SU-DHL-6 (cell line): Measurements from ENCODE around the gene BMPR1B.

Experiments
- H2AFZ ChIP-seq: fragments of 200-600 bp; sonication (generic); 2 replicates; pipeline ENCODE4 v1.6.1; 2014; ENCODE audit warnings: low read depth, mild to moderate bottlenecking, moderate library complexity, mixed read lengths, antibody characterized with exemption, low read length; ENCODE audit not compliant: severe bottlenecking
- H3F3A ChIP-seq: fragments of 200-600 bp; shearing (Covaris generic); 2 replicates; pipeline ENCODE4 v1.6.0; 2016; ENCODE audit warnings: antibody characterized with exemption, mild to moderate bottlenecking; ENCODE audit not compliant: insufficient read depth
- H3K27ac ChIP-seq: fragments of 200-600 bp; sonication (generic); 2 replicates; pipeline ENCODE4 v1.5.1; 2016; ENCODE audit warnings: low read depth, mild to moderate bottlenecking, low read length, moderate library complexity, mixed read lengths
- H3K27me3 ChIP-seq: fragments of 200-600 bp; sonication (generic), shearing (Covaris generic); 2 replicates; pipeline ENCODE4 v1.6.0; 2014; ENCODE audit warnings: mild to moderate bottlenecking, low read length
- H3K36me3 ChIP-seq: fragments of 200-600 bp; sonication (generic); 2 replicates; pipeline ENCODE4 v1.6.1; 2014; ENCODE audit warnings: mild to moderate bottlenecking, low read length, mixed read lengths
- H3K4me2 ChIP-seq: fragments of 300-600, 200-600 bp; shearing (Covaris generic), sonication (generic); 2 replicates; pipeline ENCODE4 v1.6.0; 2014; ENCODE audit warnings: low read length, low read depth, mild to moderate bottlenecking; ENCODE audit not compliant: poor library complexity, severe bottlenecking
- H3K4me3 ChIP-seq: fragments of 200-600 bp; sonication (generic); 2 replicates; pipeline ENCODE4 v1.5.1; 2014; ENCODE audit warnings: antibody characterized with exemption, low read length, mild to moderate bottlenecking, mixed read lengths; ENCODE audit not compliant: insufficient read depth, poor library complexity, severe bottlenecking
- H3K79me2 ChIP-seq: fragments of 200-600 bp; sonication (generic); 2 replicates; pipeline ENCODE4 v1.6.1; 2014; ENCODE audit warnings: mild to moderate bottlenecking, low read length, moderate library complexity; ENCODE audit not compliant: insufficient read depth
- H3K9ac ChIP-seq: fragments of 200-600 bp; sonication (generic); 2 replicates; pipeline ENCODE4 v1.7.0; 2014; ENCODE audit warnings: mild to moderate bottlenecking, low read length
- H3K9me2 ChIP-seq: fragments of 200-600 bp; sonication (generic); replicated peaks from 2 replicates; pipeline ENCODE4 v1.6.1; 2014; ENCODE audit warnings: low read length; ENCODE audit not compliant: insufficient read depth
- H3K9me3 ChIP-seq: fragments of 200-600 bp; sonication (generic); 2 replicates; pipeline ENCODE4 v1.6.1; 2014; ENCODE audit warnings: low read length, mixed read lengths; ENCODE audit not compliant: insufficient read depth
- H4K20me1 ChIP-seq: fragments of 200-600 bp; sonication (generic); 2 replicates; pipeline ENCODE4 v1.6.1; 2014; ENCODE audit warnings: low read depth, mild to moderate bottlenecking, antibody characterized with exemption, low read length, moderate library complexity, mixed read lengths
- CTCF ChIP-seq: fragments of 200-600 bp; sonication (generic); IDR thresholded peaks from one replicate; pipeline ENCODE4 v1.5.1; 2017; ENCODE audit warnings: antibody characterized with exemption, mild to moderate bottlenecking, low read length, moderate library complexity; ENCODE audit not compliant: insufficient read depth, poor library complexity, severe bottlenecking
- EZH2phosphoT487 ChIP-seq: fragments of 200-600 bp; sonication (generic), shearing (Covaris generic); conservative IDR thresholded peaks from 2 replicates; pipeline ENCODE4 v1.6.1; 2018; ENCODE audit warnings: mild to moderate bottlenecking, antibody characterized with exemption, low read length, moderate library complexity, mixed read lengths

Gene BMPR1B

GRCh38 chr4:95105983-95106382, 348.2 kb downstream of the BMPR1B start:
- Histone ChIP-seq H3K9ac (no peak overlapping the region), H3K79me2 (no peaks in the 10 kb centered on the region), H3K4me3 (no peak overlapping the region), H3K9me3 (no peaks in the 10 kb centered on the region), H4K20me1 (no peaks in the 10 kb centered on the region), H3K27me3 (no peaks in the 10 kb centered on the region), H3K27ac (no peak overlapping the region), H2AFZ (no peak overlapping the region), H3K9me2 (no peaks in the 10 kb centered on the region), H3F3A (no peaks in the 10 kb centered on the region), H3K36me3 (no peaks in the 10 kb centered on the region), H3K4me2 (no peak overlapping the region)
- TF ChIP-seq EZH2phosphoT487 (no peak), CTCF (no peak)

- no peaks in the 10 kb centered on the region for H3K9me3 ChIP-seq
Observed at GRCh38 chr4:95106408-95106928, 348.7 kb downstream of the BMPR1B start.

GRCh38 chr4:95107004-95107403, 349.2 kb downstream of the BMPR1B start:
- no peak overlapping the region for H3K4me3 ChIP-seq
- H3K36me3 ChIP-seq: no peaks in the 10 kb centered on the region
- no peaks in the 10 kb centered on the region for H3F3A ChIP-seq
- no peaks in the 10 kb centered on the region for H4K20me1 ChIP-seq
- no peaks in the 10 kb centered on the region for H3K79me2 ChIP-seq
- no peak overlapping the region for H2AFZ ChIP-seq
- no peak overlapping the region for H3K27ac ChIP-seq
- no peaks in the 10 kb centered on the region for H3K9me3 ChIP-seq
- TF ChIP-seq EZH2phosphoT487: no peak
- TF ChIP-seq CTCF: no peak
- no peak overlapping the region for H3K4me2 ChIP-seq
- H3K27me3 ChIP-seq: no peaks in the 10 kb centered on the region
- no peaks in the 10 kb centered on the region for H3K9me2 ChIP-seq
- H3K9ac ChIP-seq: no peak overlapping the region

More at GRCh38 chr4:95106408-95106928, 348.7 kb downstream of the BMPR1B start:
- Histone ChIP-seq H3K79me2 (no peaks in the 10 kb centered on the region), H3K27me3 (no peaks in the 10 kb centered on the region), H4K20me1 (no peaks in the 10 kb centered on the region), H3F3A (no peaks in the 10 kb centered on the region), H3K27ac (no peak overlapping the region), H3K4me2 (no peak overlapping the region), H3K36me3 (no peaks in the 10 kb centered on the region), H3K4me3 (no peak overlapping the region), H3K9ac (no peak overlapping the region), H2AFZ (no peak overlapping the region), H3K9me2 (no peaks in the 10 kb centered on the region)
- TF ChIP-seq EZH2phosphoT487 (no peak), CTCF (no peak)
